DOHH2 (cell line): ENCODE data around the gene RNU2-1.

Source experiments
- H3F3A ChIP-seq: fragments of 200-600 bp; sonication (generic), shearing (Covaris generic); 2 replicates; pipeline ENCODE4 v1.6.0; 2016; ENCODE audit warnings: antibody characterized with exemption, mild to moderate bottlenecking; ENCODE audit not compliant: control insufficient read depth, insufficient read depth
- H3K27ac ChIP-seq: fragments of 200-600 bp; sonication (generic); 2 replicates; pipeline ENCODE4 v1.5.1; 2014; ENCODE audit warnings: low read depth, mild to moderate bottlenecking, low read length, moderate library complexity
- H3K27me3 ChIP-seq: fragments of 200-600 bp; sonication (generic); 2 replicates; pipeline ENCODE4 v1.6.1; 2014; ENCODE audit warnings: mild to moderate bottlenecking, low read length, mixed read lengths; ENCODE audit not compliant: control insufficient read depth
- H3K36me3 ChIP-seq: fragments of 200-600 bp; sonication (generic); 2 replicates; pipeline ENCODE4 v1.6.1; 2014; ENCODE audit warnings: mild to moderate bottlenecking, low read length, moderate library complexity, mixed read lengths; ENCODE audit not compliant: control insufficient read depth
- H3K4me1 ChIP-seq: fragments of 200-600 bp; sonication (generic); 2 replicates; pipeline ENCODE4 v1.6.1; 2014; ENCODE audit warnings: mild to moderate bottlenecking, low read length, mixed read lengths; ENCODE audit not compliant: control insufficient read depth
- H3K4me2 ChIP-seq: fragments of 200-600 bp; sonication (generic); 2 replicates; pipeline ENCODE4 v1.6.0; 2014; ENCODE audit warnings: mild to moderate bottlenecking, low read length, moderate library complexity
- H3K4me3 ChIP-seq: fragments of 200-600 bp; sonication (generic); 2 replicates; pipeline ENCODE4 v1.5.1; 2014; ENCODE audit warnings: mild to moderate bottlenecking, low read length, mixed read lengths
- H3K79me2 ChIP-seq: fragments of 200-600 bp; sonication (generic); 2 replicates; pipeline ENCODE4 v1.6.1; 2014; ENCODE audit warnings: mild to moderate bottlenecking, low read length, mixed read lengths; ENCODE audit not compliant: control insufficient read depth
- H3K9me2 ChIP-seq: fragments of 200-600 bp; sonication (generic); replicated peaks from 2 replicates; pipeline ENCODE4 v1.6.1; 2014; ENCODE audit warnings: mild to moderate bottlenecking, low read length, mixed read lengths; ENCODE audit not compliant: control insufficient read depth
- H3K9me3 ChIP-seq: fragments of 200-600 bp; sonication (generic); 2 replicates; pipeline ENCODE4 v1.6.1; 2014; ENCODE audit warnings: antibody characterized with exemption, low read length, mixed read lengths; ENCODE audit not compliant: control insufficient read depth, insufficient read depth
- H4K20me1 ChIP-seq: fragments of 200-600 bp; sonication (generic); 2 replicates; pipeline ENCODE4 v1.6.0; 2014; ENCODE audit warnings: low read depth, mild to moderate bottlenecking, antibody characterized with exemption, low read length, moderate library complexity; ENCODE audit not compliant: control insufficient read depth, insufficient read depth
- EZH2phosphoT487 ChIP-seq: fragments of 200-600 bp; sonication (generic); IDR thresholded peaks from 2 replicates; pipeline ENCODE4 v1.6.1; 2017; ENCODE audit warnings: borderline replicate concordance, mild to moderate bottlenecking, antibody characterized with exemption, low read length, moderate library complexity, mixed read lengths
- TF ChIP-seq, protein P1 (sequence below): fragments of 200-600 bp; sonication (generic); IDR thresholded peaks from one replicate; pipeline ENCODE4 v1.5.1; 2014; ENCODE audit warnings: antibody characterized with exemption, mild to moderate bottlenecking, low read depth, low read length; ENCODE audit not compliant: poor library complexity, severe bottlenecking

Gene RNU2-1

DNA sequence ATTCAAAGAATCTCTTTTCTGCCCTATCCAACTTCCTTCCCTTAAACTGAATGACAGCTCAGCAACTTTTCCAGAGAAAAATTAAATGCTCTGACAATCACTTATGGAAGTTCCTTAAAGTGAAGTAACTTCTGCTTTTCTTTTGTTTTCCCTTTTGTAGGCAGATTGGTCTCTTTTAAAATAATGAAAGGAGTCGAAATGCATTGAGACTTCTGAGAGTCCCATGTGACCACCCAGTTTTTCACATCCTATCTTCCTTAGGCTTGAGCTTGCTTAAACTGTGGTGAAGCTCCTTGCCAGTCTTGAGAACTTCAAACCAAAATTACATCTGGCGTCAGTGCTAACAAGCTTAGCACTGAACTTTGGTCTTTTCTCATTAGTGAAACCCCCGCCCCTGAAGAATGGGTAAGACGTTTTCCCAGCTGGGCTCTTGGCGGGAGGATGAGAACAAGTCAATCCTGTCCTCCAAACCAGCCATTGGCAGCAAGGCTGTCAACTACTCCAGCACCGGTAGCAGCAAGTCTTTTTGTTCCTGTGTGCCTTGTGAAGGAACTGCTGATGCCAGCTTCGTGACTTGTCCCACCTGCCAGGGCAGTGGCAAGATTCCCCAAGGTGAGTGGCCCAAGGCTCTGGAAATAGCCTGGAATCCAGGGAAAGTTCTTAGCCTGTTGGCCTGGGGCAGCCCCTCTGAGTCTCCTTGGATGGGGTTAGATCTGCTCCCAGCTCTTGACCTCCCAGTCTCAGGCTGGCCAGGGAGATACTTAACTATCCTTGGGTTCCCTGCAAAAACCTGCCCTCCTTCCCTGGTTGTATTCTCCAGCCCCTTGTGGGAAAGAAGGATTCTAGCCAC lies 20.9 kb downstream of the RNU2-1 start:
- Histone ChIP-seq H3K4me1 (peaks cover 27% of the 10 kb centered on the region), H3K36me3 (peaks cover 10% of the 10 kb centered on the region), H3F3A (peaks cover 7% of the 10 kb centered on the region), H3K9me2 (no peaks in the 10 kb centered on the region), H3K27ac (peak overlapping the region; percentile 27; the same call in 1 of the 2 replicates), H3K27me3 (no peaks in the 10 kb centered on the region), H3K4me3 (peak overlapping the region; percentile 80), H3K4me2 (peak overlapping the region; percentile 84), H3K79me2 (no peaks in the 10 kb centered on the region), H4K20me1 (no peaks in the 10 kb centered on the region), H3K9me3 (no peaks in the 10 kb centered on the region)
- TF ChIP-seq EZH2phosphoT487: no peak
- TF ChIP-seq, protein P1, sequence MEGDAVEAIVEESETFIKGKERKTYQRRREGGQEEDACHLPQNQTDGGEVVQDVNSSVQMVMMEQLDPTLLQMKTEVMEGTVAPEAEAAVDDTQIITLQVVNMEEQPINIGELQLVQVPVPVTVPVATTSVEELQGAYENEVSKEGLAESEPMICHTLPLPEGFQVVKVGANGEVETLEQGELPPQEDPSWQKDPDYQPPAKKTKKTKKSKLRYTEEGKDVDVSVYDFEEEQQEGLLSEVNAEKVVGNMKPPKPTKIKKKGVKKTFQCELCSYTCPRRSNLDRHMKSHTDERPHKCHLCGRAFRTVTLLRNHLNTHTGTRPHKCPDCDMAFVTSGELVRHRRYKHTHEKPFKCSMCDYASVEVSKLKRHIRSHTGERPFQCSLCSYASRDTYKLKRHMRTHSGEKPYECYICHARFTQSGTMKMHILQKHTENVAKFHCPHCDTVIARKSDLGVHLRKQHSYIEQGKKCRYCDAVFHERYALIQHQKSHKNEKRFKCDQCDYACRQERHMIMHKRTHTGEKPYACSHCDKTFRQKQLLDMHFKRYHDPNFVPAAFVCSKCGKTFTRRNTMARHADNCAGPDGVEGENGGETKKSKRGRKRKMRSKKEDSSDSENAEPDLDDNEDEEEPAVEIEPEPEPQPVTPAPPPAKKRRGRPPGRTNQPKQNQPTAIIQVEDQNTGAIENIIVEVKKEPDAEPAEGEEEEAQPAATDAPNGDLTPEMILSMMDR: no peak

DNA sequence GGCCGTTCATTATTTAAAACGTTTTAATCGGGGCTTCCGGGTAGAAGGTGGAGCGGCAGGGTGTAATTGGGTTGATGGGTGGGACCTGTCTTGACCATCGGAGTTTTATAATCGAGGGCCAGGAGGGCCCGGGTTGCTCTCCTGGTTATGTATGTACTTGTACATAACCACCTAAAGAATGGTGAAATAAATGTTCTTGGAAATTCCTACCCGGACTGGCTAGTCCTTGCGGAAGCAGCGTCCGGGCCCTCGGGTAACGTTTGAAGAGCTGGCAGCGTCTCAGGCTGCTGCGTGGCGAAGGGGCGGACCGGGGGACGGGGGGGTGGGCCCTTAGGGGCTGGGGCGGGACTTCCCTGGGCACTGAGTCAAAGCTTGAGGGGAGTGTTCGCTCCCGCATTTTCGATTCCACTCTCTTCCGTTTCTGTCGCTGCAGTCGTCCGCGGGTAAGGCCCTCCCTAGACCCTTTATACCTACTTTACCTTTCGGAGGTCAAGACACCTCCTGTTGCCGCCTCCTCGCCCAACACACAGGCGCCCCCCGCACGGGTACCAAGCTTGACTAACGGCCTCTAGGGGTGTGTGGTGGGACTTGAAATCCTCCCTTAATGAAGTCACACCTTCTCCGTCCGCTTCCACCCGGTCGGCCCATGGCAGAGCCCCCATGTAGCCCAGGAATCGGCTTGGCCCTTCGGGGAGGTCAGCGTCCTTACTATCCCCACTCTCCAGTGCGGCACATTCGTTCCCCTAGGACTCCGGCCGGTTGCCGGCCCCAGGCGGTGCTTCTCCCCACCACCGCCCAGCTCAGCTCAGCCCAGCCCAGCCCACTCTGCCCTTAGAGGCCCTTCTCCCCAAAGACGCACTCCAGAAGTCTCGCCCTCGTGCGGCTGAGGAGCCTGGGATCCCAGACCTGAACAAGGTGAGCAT lies 22.0 kb downstream of the RNU2-1 start, which contains the start of gene TMEM106A:
Gene TMEM106A (plus strand): TSS at position 396 of the 923 bp plus-strand sequence. CDS start 1,167 bp downstream, outside the sequence.
- Histone ChIP-seq H4K20me1 (no peaks in the 10 kb centered on the region), H3F3A (peaks cover 7% of the 10 kb centered on the region), H3K27me3 (no peaks in the 10 kb centered on the region), H3K79me2 (no peaks in the 10 kb centered on the region), H3K9me3 (no peaks in the 10 kb centered on the region), H3K36me3 (peaks cover 10% of the 10 kb centered on the region), H3K9me2 (no peaks in the 10 kb centered on the region), H3K4me1 (peaks cover 27% of the 10 kb centered on the region), H3K27ac (peak within 1 kb of the TSS; percentile 35), H3K4me3 (peak within 1 kb of the TSS; percentile 80), H3K4me2 (peak within 1 kb of the TSS; percentile 84)
- TF ChIP-seq EZH2phosphoT487: no peak
- TF ChIP-seq, protein P1: peak; percentile 51

DNA sequence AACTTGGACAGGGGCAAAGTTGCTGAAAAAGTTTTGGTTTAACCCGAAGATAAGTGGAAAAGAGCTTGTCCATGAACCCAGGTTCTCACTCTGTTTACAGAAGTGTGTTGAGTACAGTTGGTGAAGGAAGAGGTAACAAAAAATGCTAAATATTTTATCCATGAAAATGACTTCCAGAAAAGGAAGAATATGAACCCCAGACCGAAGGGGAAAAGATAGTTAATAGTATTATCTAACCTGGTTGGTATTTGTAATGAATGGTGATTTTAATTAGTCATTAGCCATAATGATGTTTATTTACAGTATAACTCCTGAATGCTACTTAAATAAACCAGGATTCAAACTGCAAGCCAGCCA lies 22.7 kb downstream of the RNU2-1 start:
- no peaks in the 10 kb centered on the region for H3K27me3 ChIP-seq
- TF ChIP-seq, protein P1: no peak
- TF ChIP-seq EZH2phosphoT487: no peak
- peak overlapping the region; percentile 35 for H3K27ac ChIP-seq
- H3K4me1 ChIP-seq: peaks cover 27% of the 10 kb centered on the region
- H3F3A ChIP-seq: peaks cover 7% of the 10 kb centered on the region
- peak overlapping the region; percentile 80 for H3K4me3 ChIP-seq
- H3K9me3 ChIP-seq: no peaks in the 10 kb centered on the region
- no peaks in the 10 kb centered on the region for H3K79me2 ChIP-seq
- peak overlapping the region; percentile 84 for H3K4me2 ChIP-seq
- no peaks in the 10 kb centered on the region for H3K9me2 ChIP-seq
- H3K36me3 ChIP-seq: peaks cover 10% of the 10 kb centered on the region
- H4K20me1 ChIP-seq: no peaks in the 10 kb centered on the region
